ENCODE results near the gene FBXO17. TPM values are rescaled to one million over a fixed set of nuclear protein-coding genes. Genes with fewer than 3 reads are reported as not detected.
A peak's percentile ranks its signal among the peaks of the same experiment; 100 is the strongest.

The FBXO17 gene
- total and polyA plus RNA-seq, 4 experiments from 2014 or later = not detected

- intact Hi-C loops (cut with micrococcal nuclease) = no loop called here
- ChIA-PET CTCF (ENCODE audit: partially characterized antibody) (interaction anchor here (1.1 kb wide), 1 partner anchor 13 kb away, joined by 3 read pairs; no protein-coding TSS in a partner anchor), POLR2A (ENCODE audit: partially characterized antibody) (no interaction called here)
- H3K27me3 ChIP-seq (ENCODE audit: insufficient read depth, low read length) = no peaks in the 10 kb centered on the region
- H3K27ac ChIP-seq (ENCODE audit: low read depth, low read length) = no peak overlapping the region
- Mint-ChIP-seq H3K9me3 (no peaks in the 10 kb centered on the region), H3K4me1 (peaks cover 2 to 13% (median 5%) of the 10 kb centered on the region in 4 donors), H3K27ac (peak overlapping the region in 1 of 7 donors; percentile 13), H3K27me3 (no peaks in the 10 kb centered on the region), H3K36me3 (peaks cover 5 to 26% of the 10 kb centered on the region in 2 donors), H3K4me3 (no peak overlapping the region)
- no peak overlapping the region for H3K4me3 ChIP-seq (ENCODE audit: low read length in 2 of 2)
- H3K36me3 ChIP-seq (ENCODE audit: insufficient read depth, low read length) = peaks cover 19% of the 10 kb centered on the region
- no peaks in the 10 kb centered on the region for H3K9me3 ChIP-seq (ENCODE audit: control insufficient read depth in 1 of 2, low read length in 2 of 2)
- H3K4me1 ChIP-seq (ENCODE audit: insufficient read depth, low read length) = peaks cover 4% of the 10 kb centered on the region
- no peak for DNase-seq
Measured at GRCh38 chr19:38891771-38892170, 83.8 kb downstream of the FBXO17 start.

Other genes starting within 250 kb of the FBXO17 start
- gene CAPN12, start 231.3 kb downstream of the FBXO17 start, total RNA-seq = 10 to 100 TPM; 16.8 to 19.5 TPM
- gene CAPN12, start 231.3 kb downstream of the FBXO17 start, polyA plus RNA-seq = 1 to 10 TPM; 3.9 to 9.9 TPM
- gene LGALS7, start 202.2 kb downstream of the FBXO17 start, total RNA-seq = not detected
- gene LGALS7, start 202.2 kb downstream of the FBXO17 start, polyA plus RNA-seq = not detected
- gene LGALS7B, start 186.5 kb downstream of the FBXO17 start, total RNA-seq = not detected
- not detected for gene LGALS7B, start 186.5 kb downstream of the FBXO17 start, polyA plus RNA-seq
- gene LGALS4, start 162.8 kb downstream of the FBXO17 start, total RNA-seq = 1 to 10 TPM; 4.7 to 6.1 TPM
- not detected for gene LGALS4, start 162.8 kb downstream of the FBXO17 start, polyA plus RNA-seq
- 100 to 1,000 TPM; 135 to 143 TPM for gene ECH1, start 143.9 kb downstream of the FBXO17 start, total RNA-seq
- 100 to 1,000 TPM; 245 to 294 TPM for gene ECH1, start 143.9 kb downstream of the FBXO17 start, polyA plus RNA-seq
- gene HNRNPL, start 125.8 kb downstream of the FBXO17 start, total RNA-seq = 100 to 1,000 TPM; 329 to 351 TPM
- 10 to 100 TPM; 15.2 to 76.0 TPM for gene HNRNPL, start 125.8 kb downstream of the FBXO17 start, polyA plus RNA-seq
- gene RINL, start 97.5 kb downstream of the FBXO17 start, total RNA-seq = 10 to 100 TPM; 64.4 to 65.9 TPM
- gene RINL, start 97.5 kb downstream of the FBXO17 start, polyA plus RNA-seq = 10 to 100 TPM; 20.9 to 53.3 TPM
- 10 to 100 TPM; 47.0 to 50.0 TPM for gene SIRT2, start 76.1 kb downstream of the FBXO17 start, total RNA-seq
- 10 to 100 TPM; 39.0 to 51.7 TPM for gene SIRT2, start 76.1 kb downstream of the FBXO17 start, polyA plus RNA-seq
- gene NFKBIB, start 75.8 kb downstream of the FBXO17 start, total RNA-seq = 10 to 100 TPM; 23.9 to 26.0 TPM
- gene NFKBIB, start 75.8 kb downstream of the FBXO17 start, polyA plus RNA-seq = 10 to 100 TPM in 1 of 2 donors, 1 to 10 TPM in 1; 7.2 to 15.2 TPM
- gene CCER2, start 63.6 kb downstream of the FBXO17 start, total RNA-seq = under 1 TPM; 0.42 to 0.79 TPM
- gene CCER2, start 63.6 kb downstream of the FBXO17 start, polyA plus RNA-seq = not detected
- 10 to 100 TPM; 17.0 to 20.2 TPM for gene SARS2, start 45.0 kb downstream of the FBXO17 start, total RNA-seq
- gene SARS2, start 45.0 kb downstream of the FBXO17 start, polyA plus RNA-seq = 10 to 100 TPM in 1 of 2 donors, 1 to 10 TPM in 1; 9.6 to 14.0 TPM
- gene MRPS12, start 44.8 kb downstream of the FBXO17 start, total RNA-seq = 10 to 100 TPM; 25.2 to 26.9 TPM
- gene MRPS12, start 44.8 kb downstream of the FBXO17 start, polyA plus RNA-seq = 100 to 1,000 TPM in 1 of 2 donors, 10 to 100 TPM in 1; 76.4 to 118 TPM
- gene FBXO27, start 56.8 kb upstream of the FBXO17 start, total RNA-seq = under 1 TPM; 0.64 to 0.86 TPM
- gene FBXO27, start 56.8 kb upstream of the FBXO17 start, polyA plus RNA-seq = 1 to 10 TPM in 1 of 2 donors, under 1 TPM in 1; 0.42 to 1.4 TPM
- under 1 TPM in 1 of 2 experiments, not detected in 1; 0.14 TPM for gene ACP7, start 108.6 kb upstream of the FBXO17 start, total RNA-seq
- gene ACP7, start 108.6 kb upstream of the FBXO17 start, polyA plus RNA-seq = not detected
- 10 to 100 TPM; 13.1 to 15.7 TPM for gene PAK4, start 150.0 kb upstream of the FBXO17 start, total RNA-seq
- 1 to 10 TPM; 1.3 to 2.9 TPM for gene PAK4, start 150.0 kb upstream of the FBXO17 start, polyA plus RNA-seq
- not detected for gene NCCRP1, start 221.2 kb upstream of the FBXO17 start, total RNA-seq
- not detected for gene NCCRP1, start 221.2 kb upstream of the FBXO17 start, polyA plus RNA-seq
- gene SYCN, start 228.5 kb upstream of the FBXO17 start, total RNA-seq = not detected
- not detected for gene SYCN, start 228.5 kb upstream of the FBXO17 start, polyA plus RNA-seq